Measurements from ENCODE around the gene DOK7. TPM values are rescaled to one million over a fixed set of nuclear protein-coding genes. Genes with fewer than 3 reads are reported as not detected.

Gene DOK7
- total and polyA plus RNA-seq, 2 of the 4 experiments (the other 2 are of a cell fraction), result not detected

DNA sequence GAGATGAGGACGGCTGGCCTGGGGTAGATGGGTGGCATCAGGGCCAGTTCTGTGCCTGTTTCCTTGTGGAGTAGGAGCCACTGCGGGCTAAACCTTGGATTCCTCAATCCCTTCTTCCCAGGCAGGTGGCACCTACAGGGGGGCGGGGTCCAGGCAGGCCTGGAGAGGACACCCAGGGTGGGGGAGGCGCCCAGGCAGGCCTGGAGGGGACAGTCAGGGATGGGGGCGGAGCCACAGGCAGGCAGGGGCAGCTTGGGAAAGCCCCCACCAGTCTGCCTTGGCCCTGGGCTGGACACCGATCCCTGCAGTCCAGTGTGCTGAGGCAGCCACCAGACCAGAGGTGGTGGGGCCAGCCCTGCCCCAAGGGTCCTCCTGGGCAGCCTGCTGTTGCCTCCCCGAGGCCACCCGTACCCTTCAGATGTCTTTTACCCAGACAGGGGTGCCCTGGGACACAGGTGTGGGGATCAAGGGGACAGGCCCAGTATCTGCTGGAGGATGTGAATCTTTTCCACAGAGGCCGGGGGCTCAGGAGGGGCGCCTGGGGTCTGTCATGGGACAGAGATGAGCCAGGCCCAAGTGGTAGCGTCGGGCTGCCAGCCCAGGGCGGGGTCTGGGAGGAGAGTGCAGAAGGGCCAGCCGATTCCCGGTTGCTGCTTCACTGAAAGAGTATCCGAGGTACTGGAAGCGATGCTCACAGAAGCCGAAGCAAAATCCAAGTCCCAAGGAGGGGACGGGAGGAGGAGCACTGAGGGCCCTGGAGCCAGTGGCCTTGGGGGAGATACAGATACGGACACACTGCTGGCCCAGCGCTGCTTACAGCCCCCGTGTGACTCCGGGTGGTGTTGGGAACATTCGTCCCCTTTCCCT, 34.6 kb downstream of the DOK7 start:
- Histone ChIP-seq H2AK5ac (ENCODE audit: low read depth, low read length) (no peak overlapping the region), H3K27me3 (ENCODE audit: control insufficient read depth, insufficient read depth, low read length) (peaks cover 2% of the 10 kb centered on the region; the same call in 1 of the 2 replicates), H3K79me1 (ENCODE audit: low read depth in 1 of 2, low read length in 2 of 2) (peaks cover 0 to 3% of the 10 kb centered on the region in 2 experiments; a peak in 1 of 4 replicates), H3K27ac (ENCODE audit: insufficient read depth, low read length) (no peak overlapping the region), H4K5ac (ENCODE audit: low read depth, low read length) (no peak overlapping the region), H3K23ac (ENCODE audit: low read depth, low read length) (no peak overlapping the region), H3K9ac (ENCODE audit: low read depth, low read length) (no peak overlapping the region), H4K8ac (ENCODE audit: low read depth in 2 of 2, low read length in 2 of 2) (no peak overlapping the region), H3K4me2 (ENCODE audit: low read depth, low read length) (no peak overlapping the region), H2AFZ (replicated peaks; ENCODE audit: low read length, poor library complexity) (no peak overlapping the region), H4K20me1 (ENCODE audit: insufficient read depth, low read length) (peaks cover 23% of the 10 kb centered on the region), H2BK20ac (ENCODE audit: low read depth, low read length) (no peak overlapping the region), H3K9me1 (ENCODE audit: insufficient read depth, low read length) (no peaks in the 10 kb centered on the region), H3K4me1 (ENCODE audit: control insufficient read depth, insufficient read depth, low read length) (no peaks in the 10 kb centered on the region), H3K9me3 (ENCODE audit: control insufficient read depth, insufficient read depth, low read length) (no peaks in the 10 kb centered on the region), H2BK15ac (ENCODE audit: low read depth, low read length) (no peak overlapping the region), H3K36me3 (ENCODE audit: control insufficient read depth, insufficient read depth, low read length) (peaks cover 3% of the 10 kb centered on the region), H3K18ac (ENCODE audit: low read depth, low read length) (no peak overlapping the region), H2AK9ac (replicated peaks; ENCODE audit: low read depth, low read length, poor library complexity) (peak overlapping the region; percentile 70), H4K91ac (ENCODE audit: insufficient read depth, low read depth, low read length) (no peak overlapping the region), H2BK5ac (ENCODE audit: low read depth, low read length, poor library complexity, severe bottlenecking) (no peak overlapping the region), H3K4ac (ENCODE audit: low read depth, low read length) (no peak overlapping the region), H3K56ac (ENCODE audit: extremely low read depth, insufficient read depth, low read length) (no peak overlapping the region), H3K14ac (replicated peaks; ENCODE audit: low read depth, low read length) (no peak overlapping the region), H2BK120ac (ENCODE audit: low read depth, low read length) (no peak overlapping the region), H3K4me3 (ENCODE audit: insufficient read depth, low read depth, low read length) (no peak overlapping the region)
- in situ Hi-C loops (cut with MboI; ENCODE audit: low sequenced_read_pairs) (no loop called here), dilution Hi-C loops (cut with HindIII; ENCODE audit: low sequenced_read_pairs, unreplicated experiment) (no loop called here), intact Hi-C loops (cut with micrococcal nuclease) (no loop called here)
- DNase-seq (no peak), ATAC-seq (ENCODE audit: low read depth) (no peak)
- ChIA-PET POLR2A (ENCODE audit: unreplicated experiment) (no interaction called here), CTCF (no interaction called here)
- WGBS, 2 experiments (ENCODE audit: extremely low coverage in 2 of 2, insufficient read length in 1 of 2), result 73% methylated on average over 15 of the region's 24 CpGs; no CpG with 5 or more reads in 1 of the 2 experiments
- no TSS peak for BruUV-seq (replicated peaks)
- no peak for TF ChIP-seq CHD1 (IDR thresholded peaks at IDR 0.05; ENCODE audit: low read depth, low read length)
- TF ChIP-seq, protein P1, sequence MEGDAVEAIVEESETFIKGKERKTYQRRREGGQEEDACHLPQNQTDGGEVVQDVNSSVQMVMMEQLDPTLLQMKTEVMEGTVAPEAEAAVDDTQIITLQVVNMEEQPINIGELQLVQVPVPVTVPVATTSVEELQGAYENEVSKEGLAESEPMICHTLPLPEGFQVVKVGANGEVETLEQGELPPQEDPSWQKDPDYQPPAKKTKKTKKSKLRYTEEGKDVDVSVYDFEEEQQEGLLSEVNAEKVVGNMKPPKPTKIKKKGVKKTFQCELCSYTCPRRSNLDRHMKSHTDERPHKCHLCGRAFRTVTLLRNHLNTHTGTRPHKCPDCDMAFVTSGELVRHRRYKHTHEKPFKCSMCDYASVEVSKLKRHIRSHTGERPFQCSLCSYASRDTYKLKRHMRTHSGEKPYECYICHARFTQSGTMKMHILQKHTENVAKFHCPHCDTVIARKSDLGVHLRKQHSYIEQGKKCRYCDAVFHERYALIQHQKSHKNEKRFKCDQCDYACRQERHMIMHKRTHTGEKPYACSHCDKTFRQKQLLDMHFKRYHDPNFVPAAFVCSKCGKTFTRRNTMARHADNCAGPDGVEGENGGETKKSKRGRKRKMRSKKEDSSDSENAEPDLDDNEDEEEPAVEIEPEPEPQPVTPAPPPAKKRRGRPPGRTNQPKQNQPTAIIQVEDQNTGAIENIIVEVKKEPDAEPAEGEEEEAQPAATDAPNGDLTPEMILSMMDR (conservative IDR thresholded peaks at IDR 0.05; ENCODE audit: low read depth, low read length), result no peak
- TF ChIP-seq, protein P2, sequence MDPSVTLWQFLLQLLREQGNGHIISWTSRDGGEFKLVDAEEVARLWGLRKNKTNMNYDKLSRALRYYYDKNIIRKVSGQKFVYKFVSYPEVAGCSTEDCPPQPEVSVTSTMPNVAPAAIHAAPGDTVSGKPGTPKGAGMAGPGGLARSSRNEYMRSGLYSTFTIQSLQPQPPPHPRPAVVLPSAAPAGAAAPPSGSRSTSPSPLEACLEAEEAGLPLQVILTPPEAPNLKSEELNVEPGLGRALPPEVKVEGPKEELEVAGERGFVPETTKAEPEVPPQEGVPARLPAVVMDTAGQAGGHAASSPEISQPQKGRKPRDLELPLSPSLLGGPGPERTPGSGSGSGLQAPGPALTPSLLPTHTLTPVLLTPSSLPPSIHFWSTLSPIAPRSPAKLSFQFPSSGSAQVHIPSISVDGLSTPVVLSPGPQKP (IDR thresholded peaks at IDR 0.05; ENCODE audit: borderline replicate concordance, low read depth, low read length), result no peak
- no peak for TF ChIP-seq POLR2A (IDR thresholded peaks at IDR 0.05; ENCODE audit: low read depth, low read length)
- no peak for TF ChIP-seq RCOR1 (IDR thresholded peaks at IDR 0.05; ENCODE audit: insufficient replicate concordance, low read length)
- TF ChIP-seq RAD21 (IDR thresholded peaks at IDR 0.05; ENCODE audit: low read length), result no peak
- TF ChIP-seq CEBPB (IDR thresholded peaks at IDR 0.05; ENCODE audit: low read depth, low read length), result no peak
- TF ChIP-seq BHLHE40 (IDR thresholded peaks at IDR 0.05; ENCODE audit: low read depth, low read length), result no peak
- no peak for TF ChIP-seq MAZ (IDR thresholded peaks at IDR 0.05; ENCODE audit: borderline replicate concordance, low read depth, low read length)
- no peak for TF ChIP-seq FOS (IDR thresholded peaks at IDR 0.05; ENCODE audit: low read depth, low read length)
- no peak for TF ChIP-seq MXI1 (IDR thresholded peaks at IDR 0.05; ENCODE audit: borderline replicate concordance, low read depth, low read length)
- no peak for TF ChIP-seq MAFK (IDR thresholded peaks at IDR 0.05; ENCODE audit: low read depth, low read length)
- TF ChIP-seq, protein P3, sequence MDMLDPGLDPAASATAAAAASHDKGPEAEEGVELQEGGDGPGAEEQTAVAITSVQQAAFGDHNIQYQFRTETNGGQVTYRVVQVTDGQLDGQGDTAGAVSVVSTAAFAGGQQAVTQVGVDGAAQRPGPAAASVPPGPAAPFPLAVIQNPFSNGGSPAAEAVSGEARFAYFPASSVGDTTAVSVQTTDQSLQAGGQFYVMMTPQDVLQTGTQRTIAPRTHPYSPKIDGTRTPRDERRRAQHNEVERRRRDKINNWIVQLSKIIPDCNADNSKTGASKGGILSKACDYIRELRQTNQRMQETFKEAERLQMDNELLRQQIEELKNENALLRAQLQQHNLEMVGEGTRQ (IDR thresholded peaks at IDR 0.05; ENCODE audit: low read depth, low read length), result no peak
- TF ChIP-seq NFE2L2 (IDR thresholded peaks at IDR 0.05; ENCODE audit: low read depth, low read length), result no peak
- no peak for TF ChIP-seq RFX5 (IDR thresholded peaks at IDR 0.05; ENCODE audit: low read depth, low read length)
